K562 (cell line): Measurements from ENCODE around the gene B3GALNT2. TPM values are rescaled to one million over a fixed set of nuclear protein-coding genes. Genes with fewer than 3 reads are reported as not detected.
A peak's percentile ranks its signal among the peaks of the same experiment; 100 is the strongest.

Source experiments
- ATAC-seq: fragments of 200-7000 bp; cut with Tn5 transposase; 3 replicates; pipeline ENCODE4 v1.9.1; 2020; ENCODE audit warnings: moderate library complexity
- BruUV-seq: library from RNA; stranded (reverse); fragments of 400-500 nt; replicated peaks from 2 replicates; lab custom pipeline; 2021; lab: Mats Ljungman, UMichigan
- CTCF ChIA-PET: fragments of 300-600 bp; formaldehyde crosslinking; extraction: SDS; loops from one replicate; lab custom pipeline; 2021; ENCODE audit warnings: low intra/inter-chr PET ratio; lab: Yijun Ruan, JAX
- POLR2A ChIA-PET: fragments of 300-600, 350-650 bp; sonication (Branson Sonifier 250); formaldehyde crosslinking; extraction: SDS; loops from one replicate; lab custom pipeline; 2021; ENCODE audit warnings: antibody characterized with exemption, inconsistent platforms; lab: Yijun Ruan, JAX
- DNase-seq, 4 experiments: peaks; one replicate each; pipeline versions ENCODE4 v3.0.0 to v3.0.0-alpha.2; 2011 to 2018; ENCODE audit warnings: low spot score in 3 of 4, mixed read lengths in 3 of 4; ENCODE audit errors: extremely low read depth in 1 of 4
- FAIRE-seq: peaks from 2 replicates; lab custom pipeline; 2011; peaks lifted over from hg19 to GRCh38; lab: Jason Lieb, UNC
- H2AFZ ChIP-seq: 2 replicates; pipeline ENCODE4 v1.6.0; 2011; ENCODE audit warnings: low read depth, low read length, control low read depth, inconsistent platforms
- H3K27ac ChIP-seq: fragments of 200-600 bp; 3 replicates; pipeline ENCODE4 v1.8.0; 2011; ENCODE audit warnings: low read depth, mild to moderate bottlenecking, control low read depth, inconsistent platforms, low read length, moderate library complexity, mixed read lengths; ENCODE audit errors: extremely low read depth
- H3K27me3 ChIP-seq, 2 experiments: fragments of 300-600 bp in 1 of 2; 2 replicates in 1 of 2; 3 replicates in 1 of 2; pipeline versions ENCODE4 v1.6.0 to v1.8.0; 2011; ENCODE audit warnings: inconsistent platforms in 2 of 2, low read length in 2 of 2, mild to moderate bottlenecking in 1 of 2, mixed read lengths in 1 of 2, moderate library complexity in 1 of 2; ENCODE audit not compliant: control insufficient read depth in 2 of 2, insufficient read depth in 2 of 2
- H3K36me3 ChIP-seq: fragments of 300-600 bp; 3 replicates; pipeline ENCODE4 v1.8.0; 2011; ENCODE audit warnings: mild to moderate bottlenecking, low read length, inconsistent platforms; ENCODE audit not compliant: control insufficient read depth, insufficient read depth
- H3K4me1 ChIP-seq, 2 experiments: fragments of 200-600 bp in 1 of 2; replicated peaks in 1 of 2; 2 replicates in 1 of 2; 3 replicates in 1 of 2; pipeline versions ENCODE4 v1.5.1 to v1.8.0; 2011; ENCODE audit warnings: inconsistent platforms in 2 of 2, low read length in 2 of 2, mild to moderate bottlenecking in 1 of 2, mixed read lengths in 1 of 2, moderate library complexity in 1 of 2; ENCODE audit not compliant: control insufficient read depth in 2 of 2, insufficient read depth in 2 of 2
- H3K4me2 ChIP-seq: 2 replicates; pipeline ENCODE4 v1.6.1; 2011; ENCODE audit warnings: low read length, control low read depth, inconsistent platforms, mixed read lengths; ENCODE audit not compliant: insufficient read depth
- H3K4me3 ChIP-seq: fragments of 200-600 bp; sonication (generic), shearing (Covaris generic); 2 replicates; pipeline ENCODE4 v1.5.1; 2016; ENCODE audit warnings: control low read depth, inconsistent platforms
- H3K79me2 ChIP-seq: fragments of 200-600 bp; 3 replicates; pipeline ENCODE4 v1.8.0; 2011; ENCODE audit warnings: low read length, inconsistent platforms; ENCODE audit not compliant: control insufficient read depth, insufficient read depth
- H3K9ac ChIP-seq, 2 experiments: 2 replicates each; pipeline versions ENCODE4 v1.6.0 to v1.6.1; 2011; ENCODE audit warnings: low read depth in 2 of 2, low read length in 2 of 2, control low read depth in 1 of 2, inconsistent platforms in 1 of 2, mild to moderate bottlenecking in 1 of 2, mixed read lengths in 1 of 2; ENCODE audit not compliant: insufficient read depth in 1 of 2
- H3K9me1 ChIP-seq: one replicate; pipeline ENCODE4 v1.6.0; 2011; ENCODE audit warnings: inconsistent platforms, mild to moderate bottlenecking, low read length, moderate library complexity; ENCODE audit not compliant: control insufficient read depth, insufficient read depth
- H3K9me3 ChIP-seq: replicated peaks from 2 replicates; pipeline ENCODE4 v1.5.1; 2011; ENCODE audit warnings: low read depth, low read length, inconsistent platforms; ENCODE audit not compliant: control insufficient read depth, insufficient read depth
- H4K20me1 ChIP-seq: replicated peaks from 2 replicates; pipeline ENCODE4 v1.6.1; 2011; ENCODE audit warnings: low read length, inconsistent platforms, mixed read lengths; ENCODE audit not compliant: control insufficient read depth, insufficient read depth
- HNRNPLL ChIP-seq: fragments of 200-400 bp; formaldehyde crosslinking; IDR thresholded peaks from 2 replicates; pipeline ENCODE4 v1.6.1; 2017; ENCODE audit warnings: low read length, low read depth, mild to moderate bottlenecking; ENCODE audit not compliant: poor library complexity, severe bottlenecking
- KLF16 ChIP-seq: IDR thresholded peaks from 2 replicates; pipeline ENCODE4 v1.6.1; 2016; ENCODE audit warnings: antibody characterized with exemption
- MAZ ChIP-seq, 2 experiments: fragments of 450-650 bp in 1 of 2; sonication (generic) in 1 of 2; formaldehyde crosslinking; IDR thresholded peaks in 1 of 2; conservative IDR thresholded peaks in 1 of 2; 2 replicates each; pipeline versions ENCODE4 v1.4.0 to v1.5.0; 2020; ENCODE audit warnings: mild to moderate bottlenecking in 1 of 2, missing genetic modification reagents in 1 of 2
- PHF8 ChIP-seq: fragments of 200-600 bp; sonication (generic); IDR thresholded peaks from 2 replicates; pipeline ENCODE4 v1.6.1; 2012; ENCODE audit warnings: mixed run types, mild to moderate bottlenecking, inconsistent platforms, low read length, moderate library complexity, borderline replicate concordance
- RAD51 ChIP-seq: fragments of 450-650 bp; IDR thresholded peaks from 2 replicates; pipeline ENCODE4 v1.7.1; 2016; ENCODE audit warnings: low read depth, mild to moderate bottlenecking, borderline replicate concordance
- RHOXF2B ChIP-seq: fragments of 250-450 bp; sonication (Bioruptor Pico); conservative IDR thresholded peaks from 2 replicates; pipeline ENCODE4 v1.5.1; 2021
- SMAD4 ChIP-seq: fragments of 250-450 bp; sonication (Bioruptor Pico); conservative IDR thresholded peaks from 2 replicates; pipeline ENCODE4 v1.8.0; 2021; ENCODE audit warnings: inconsistent platforms, mild to moderate bottlenecking, moderate library complexity
- SREBF1 ChIP-seq: fragments of 150-350 bp; IDR thresholded peaks from 2 replicates; pipeline ENCODE4 v1.6.1; 2014; ENCODE audit warnings: antibody characterized with exemption, low read depth, low read length, borderline replicate concordance
- SRF ChIP-seq, 2 experiments: fragments of 250-450, 450-650 bp in 1 of 2; sonication (Bioruptor Pico) in 1 of 2; sonication (generic) in 1 of 2; formaldehyde crosslinking; IDR thresholded peaks; 2 replicates each; pipeline versions ENCODE4 v1.5.0 to v1.5.1; 2020 to 2022; ENCODE audit warnings: mild to moderate bottlenecking in 1 of 2, missing genetic modification reagents in 1 of 2
- SUPT5H ChIP-seq: fragments of 450-650 bp; IDR thresholded peaks from 2 replicates; pipeline ENCODE4 v1.6.1; 2016
- ZNF436 ChIP-seq: fragments of 250-450, 450-650 bp; sonication (Bioruptor Pico); formaldehyde crosslinking; IDR thresholded peaks from 2 replicates; pipeline ENCODE4 v1.7.0; 2020; ENCODE audit warnings: mild to moderate bottlenecking
- ZNF584 ChIP-seq: fragments of 200-800 bp; sonication (Bioruptor generic); IDR thresholded peaks from 2 replicates; pipeline ENCODE4 v1.6.1; 2016; ENCODE audit warnings: low read depth, mild to moderate bottlenecking, missing genetic modification characterization, missing compliant biosample characterization
- WGBS: fragments of 100-300 bp; shearing (Covaris generic); methylation state at CpG from one replicate; pipeline ENCODE4 v1.1.6; 2016; ENCODE audit warnings: low coverage, mixed read lengths; ENCODE audit not compliant: insufficient coverage; ENCODE audit errors: missing lambda C conversion rate; 5-methylcytosine and 5-hydroxymethylcytosine counted together
- in situ Hi-C: fragments of 300-500 bp; cut with MboI; formaldehyde crosslinking; loops from 4 replicates; pipeline ENCODE4 v1.15.0; 2018; ENCODE audit warnings: inconsistent platforms, mixed read lengths
- intact Hi-C: fragments of 100-400 bp; cut with micrococcal nuclease; formaldehyde crosslinking; loops from 2 replicates; pipeline ENCODE4 v1.14.2; 2022
- polyA plus RNA-seq, 8 experiments: library from polyadenylated mRNA; depleted of rRNA in 4 of 8; stranded (reverse) in 5 of 8; unstranded in 3 of 8; fragments of >200 nt; fragmentation: Nextera tagmentation in 2 of 8; fragmentation: Illumina TruSeq in 1 of 8; extraction: Ambion mirVana in 2 of 8; extraction: Trizol in 1 of 8; gene quantifications; 2 replicates each; pipeline versions ENCODE4 v1.2.1 to v1.2.3, GENCODE V29; 2011 to 2014; ENCODE audit warnings: inconsistent platforms in 1 of 8, missing spikeins in 1 of 8
- total RNA-seq, 7 experiments: library from RNA; depleted of rRNA in 6 of 7; stranded (reverse); fragments of >200 nt in 6 of 7; fragmentation: Illumina TruSeq in 2 of 7; extraction: Trizol in 2 of 7; gene quantifications; 2 replicates each; pipeline versions ENCODE4 v1.2.1 to v1.2.3, GENCODE V29; 2011 to 2021; ENCODE audit warnings: low replicate concordance in 1 of 7
- TF ChIP-seq, protein P1 (sequence below): fragments of 250-450 bp; sonication (Bioruptor Pico); IDR thresholded peaks from 2 replicates; pipeline ENCODE4 v1.4.0; 2020; ENCODE audit warnings: mild to moderate bottlenecking, moderate library complexity
- TF ChIP-seq, protein P2 (sequence below): sonication (generic); formaldehyde crosslinking; IDR thresholded peaks from 2 replicates; pipeline ENCODE4 v1.8.0; 2022; ENCODE audit warnings: mild to moderate bottlenecking, missing genetic modification reagents
- TF ChIP-seq, protein P3 (sequence below): sonication (generic); formaldehyde crosslinking; IDR thresholded peaks from 2 replicates; pipeline ENCODE4 v1.8.1; 2023; ENCODE audit warnings: mild to moderate bottlenecking, missing genetic modification reagents

B3GALNT2 gene
- total and polyA plus RNA-seq, 9 of the 15 experiments (the other 6 are each of a cell fraction or from before 2014, with no cell fraction given): 2.0 to 31.7 (median 22.9) TPM

DNA sequence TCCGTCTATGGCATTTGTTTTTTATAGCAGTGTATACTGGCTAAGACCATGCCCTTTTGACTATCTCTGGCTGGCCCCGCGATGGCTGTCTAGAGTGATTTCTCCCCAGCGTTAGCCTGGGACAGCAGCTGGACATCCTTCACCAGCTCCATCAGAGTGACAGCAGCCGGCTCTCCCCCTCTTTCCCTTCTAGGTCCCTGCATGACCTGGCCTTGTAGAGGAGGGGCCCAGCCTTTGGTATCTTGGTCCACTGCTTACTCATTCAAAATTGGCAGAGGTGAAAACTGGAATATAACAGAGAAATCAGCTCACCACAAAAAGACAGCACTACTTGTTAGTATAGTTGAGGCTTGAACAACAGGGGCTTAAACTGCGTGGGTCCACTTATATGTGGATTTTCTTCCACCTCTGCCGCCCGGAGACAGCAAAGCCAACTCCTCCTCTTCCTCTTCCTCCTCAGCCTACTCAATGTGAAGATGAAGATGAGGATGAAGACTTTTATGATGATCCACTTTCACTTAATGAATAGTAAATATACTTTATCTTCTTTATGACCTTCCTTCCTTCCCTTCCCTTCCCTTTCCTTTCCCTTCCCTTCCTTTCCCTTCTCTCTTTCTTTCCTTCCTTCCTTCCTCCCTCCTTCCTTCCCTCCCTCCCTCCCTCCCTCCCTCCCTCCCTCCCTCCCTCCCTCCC lies 29.4 kb upstream of the B3GALNT2 start:
- 0% methylated on average over 8 of the region's 8 CpGs for WGBS
- TF ChIP-seq, protein P1, sequence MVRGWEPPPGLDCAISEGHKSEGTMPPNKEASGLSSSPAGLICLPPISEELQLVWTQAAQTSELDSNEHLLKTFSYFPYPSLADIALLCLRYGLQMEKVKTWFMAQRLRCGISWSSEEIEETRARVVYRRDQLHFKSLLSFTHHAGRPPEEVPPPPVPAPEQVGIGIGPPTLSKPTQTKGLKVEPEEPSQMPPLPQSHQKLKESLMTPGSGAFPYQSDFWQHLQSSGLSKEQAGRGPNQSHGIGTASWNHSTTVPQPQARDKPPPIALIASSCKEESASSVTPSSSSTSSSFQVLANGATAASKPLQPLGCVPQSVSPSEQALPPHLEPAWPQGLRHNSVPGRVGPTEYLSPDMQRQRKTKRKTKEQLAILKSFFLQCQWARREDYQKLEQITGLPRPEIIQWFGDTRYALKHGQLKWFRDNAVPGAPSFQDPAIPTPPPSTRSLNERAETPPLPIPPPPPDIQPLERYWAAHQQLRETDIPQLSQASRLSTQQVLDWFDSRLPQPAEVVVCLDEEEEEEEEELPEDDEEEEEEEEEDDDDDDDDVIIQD (CRISPR knock-in tag): no peak
- no peak for TF ChIP-seq HNRNPLL
- no peak for TF ChIP-seq ZNF584 (CRISPR knock-in tag)
- no peak for TF ChIP-seq ZNF436 (CRISPR knock-in tag)
- TF ChIP-seq RHOXF2B: no peak
- TF ChIP-seq SREBF1: no peak
- no peak for TF ChIP-seq MAZ (CRISPR knock-in tag; conservative IDR thresholded peaks at IDR 0.05 in 1 of 2, IDR thresholded peaks at IDR 0.05 in 1 of 2)
- TF ChIP-seq, protein P2, sequence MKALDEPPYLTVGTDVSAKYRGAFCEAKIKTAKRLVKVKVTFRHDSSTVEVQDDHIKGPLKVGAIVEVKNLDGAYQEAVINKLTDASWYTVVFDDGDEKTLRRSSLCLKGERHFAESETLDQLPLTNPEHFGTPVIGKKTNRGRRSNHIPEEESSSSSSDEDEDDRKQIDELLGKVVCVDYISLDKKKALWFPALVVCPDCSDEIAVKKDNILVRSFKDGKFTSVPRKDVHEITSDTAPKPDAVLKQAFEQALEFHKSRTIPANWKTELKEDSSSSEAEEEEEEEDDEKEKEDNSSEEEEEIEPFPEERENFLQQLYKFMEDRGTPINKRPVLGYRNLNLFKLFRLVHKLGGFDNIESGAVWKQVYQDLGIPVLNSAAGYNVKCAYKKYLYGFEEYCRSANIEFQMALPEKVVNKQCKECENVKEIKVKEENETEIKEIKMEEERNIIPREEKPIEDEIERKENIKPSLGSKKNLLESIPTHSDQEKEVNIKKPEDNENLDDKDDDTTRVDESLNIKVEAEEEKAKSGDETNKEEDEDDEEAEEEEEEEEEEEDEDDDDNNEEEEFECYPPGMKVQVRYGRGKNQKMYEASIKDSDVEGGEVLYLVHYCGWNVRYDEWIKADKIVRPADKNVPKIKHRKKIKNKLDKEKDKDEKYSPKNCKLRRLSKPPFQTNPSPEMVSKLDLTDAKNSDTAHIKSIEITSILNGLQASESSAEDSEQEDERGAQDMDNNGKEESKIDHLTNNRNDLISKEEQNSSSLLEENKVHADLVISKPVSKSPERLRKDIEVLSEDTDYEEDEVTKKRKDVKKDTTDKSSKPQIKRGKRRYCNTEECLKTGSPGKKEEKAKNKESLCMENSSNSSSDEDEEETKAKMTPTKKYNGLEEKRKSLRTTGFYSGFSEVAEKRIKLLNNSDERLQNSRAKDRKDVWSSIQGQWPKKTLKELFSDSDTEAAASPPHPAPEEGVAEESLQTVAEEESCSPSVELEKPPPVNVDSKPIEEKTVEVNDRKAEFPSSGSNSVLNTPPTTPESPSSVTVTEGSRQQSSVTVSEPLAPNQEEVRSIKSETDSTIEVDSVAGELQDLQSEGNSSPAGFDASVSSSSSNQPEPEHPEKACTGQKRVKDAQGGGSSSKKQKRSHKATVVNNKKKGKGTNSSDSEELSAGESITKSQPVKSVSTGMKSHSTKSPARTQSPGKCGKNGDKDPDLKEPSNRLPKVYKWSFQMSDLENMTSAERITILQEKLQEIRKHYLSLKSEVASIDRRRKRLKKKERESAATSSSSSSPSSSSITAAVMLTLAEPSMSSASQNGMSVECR (CRISPR knock-in tag): no peak
- TF ChIP-seq, protein P3, sequence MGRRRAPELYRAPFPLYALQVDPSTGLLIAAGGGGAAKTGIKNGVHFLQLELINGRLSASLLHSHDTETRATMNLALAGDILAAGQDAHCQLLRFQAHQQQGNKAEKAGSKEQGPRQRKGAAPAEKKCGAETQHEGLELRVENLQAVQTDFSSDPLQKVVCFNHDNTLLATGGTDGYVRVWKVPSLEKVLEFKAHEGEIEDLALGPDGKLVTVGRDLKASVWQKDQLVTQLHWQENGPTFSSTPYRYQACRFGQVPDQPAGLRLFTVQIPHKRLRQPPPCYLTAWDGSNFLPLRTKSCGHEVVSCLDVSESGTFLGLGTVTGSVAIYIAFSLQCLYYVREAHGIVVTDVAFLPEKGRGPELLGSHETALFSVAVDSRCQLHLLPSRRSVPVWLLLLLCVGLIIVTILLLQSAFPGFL (CRISPR knock-in tag): no peak
- TF ChIP-seq RAD51: no peak
- no peak for TF ChIP-seq PHF8
- no peak for TF ChIP-seq SRF (CRISPR knock-in tag; IDR thresholded peaks at IDR 0.05)
- no peak for TF ChIP-seq SMAD4 (CRISPR knock-in tag)
- no peak for TF ChIP-seq SUPT5H
- TF ChIP-seq KLF16: no peak

More for the DNA sequence above, 29.4 kb upstream of the B3GALNT2 start:
- DNase-seq (no peak), FAIRE-seq (no peak), ATAC-seq (peak; percentile 54)
- CTCF ChIA-PET: no interaction called here
- Histone ChIP-seq H3K27me3 (peaks cover 15 to 39% of the 10 kb centered on the region in 2 experiments), H2AFZ (no peak overlapping the region), H3K9ac (no peak overlapping the region), H3K9me1 (no peaks in the 10 kb centered on the region), H3K36me3 (no peaks in the 10 kb centered on the region), H3K79me2 (no peaks in the 10 kb centered on the region), H3K4me3 (no peak overlapping the region), H3K27ac (no peak overlapping the region), H4K20me1 (no peaks in the 10 kb centered on the region), H3K4me1 (no peaks in the 10 kb centered on the region), H3K9me3 (no peaks in the 10 kb centered on the region), H3K4me2 (no peak overlapping the region)
- in situ Hi-C loops: no loop called here
- POLR2A ChIA-PET: interaction anchor here (1.2 to 1.3 kb wide), 2 partner anchors 21 to 65 kb away, joined by 3 read pairs; no protein-coding TSS in a partner anchor
- intact Hi-C loops: no loop called here
- BruUV-seq: no TSS peak
